Cardiac muscle cell (in vitro differentiated cells and primary cell): ENCODE results near the gene KRTAP10-5. TPM values are rescaled to one million over a fixed set of nuclear protein-coding genes. Genes with fewer than 3 reads are reported as not detected.

ENCODE experiments used
- DNase-seq, 2 donors: peaks; one replicate each; pipeline versions ENCODE4 v3.0.0 to v3.0.0-alpha.2; 2010 to 2017; ENCODE audit warnings: low read depth in 1 of 2, low spot score in 1 of 2
- H3K27ac ChIP-seq: fragments of 200-600 bp; sonication (generic); 2 replicates; pipeline ENCODE4 v1.5.1; 2016
- H3K27me3 ChIP-seq: fragments of 200-600 bp; sonication (generic); 2 replicates; pipeline ENCODE4 v1.6.0; 2016; ENCODE audit warnings: control low read depth
- H3K36me3 ChIP-seq: fragments of 200-600 bp; sonication (generic); 2 replicates; pipeline ENCODE4 v1.5.1; 2016; ENCODE audit warnings: control low read depth
- H3K4me1 ChIP-seq: fragments of 200-600 bp; sonication (generic); 2 replicates; pipeline ENCODE4 v1.8.1; 2017; ENCODE audit warnings: low read depth, mild to moderate bottlenecking, mixed run types
- H3K4me3 ChIP-seq: fragments of 200-600 bp; sonication (generic); 2 replicates; pipeline ENCODE4 v1.5.1; 2016; ENCODE audit warnings: mild to moderate bottlenecking
- H3K9me3 ChIP-seq: fragments of 200-600 bp; sonication (generic); 2 replicates; pipeline ENCODE4 v1.5.1; 2017; ENCODE audit warnings: low read depth, mild to moderate bottlenecking, control low read depth
- CTCF ChIP-seq: IDR thresholded peaks from 2 replicates; pipeline ENCODE4 v1.5.1; 2012; ENCODE audit warnings: low read depth, mild to moderate bottlenecking, low read length
- polyA plus RNA-seq: library from polyadenylated mRNA; unstranded; fragments of >200 nt; fragmentation: Nextera tagmentation; extraction: Ambion mirVana; gene quantifications from 2 replicates; pipeline ENCODE4 v1.2.1, GENCODE V29; 2016
- total RNA-seq: library from RNA; depleted of rRNA; stranded (reverse); fragments of >200 nt; gene quantifications from 2 replicates; pipeline ENCODE4 v1.2.3, GENCODE V29; 2016

KRTAP10-5 gene
- total and polyA plus RNA-seq, 2 experiments from 2014 or later: not detected

- no peaks in the 10 kb centered on the region for H3K9me3 ChIP-seq
- no peak for DNase-seq
- no peak overlapping the region for H3K27ac ChIP-seq
- no peak for TF ChIP-seq CTCF
- no peaks in the 10 kb centered on the region for H3K36me3 ChIP-seq
- H3K4me1 ChIP-seq: no peaks in the 10 kb centered on the region
- no peak overlapping the region for H3K4me3 ChIP-seq
- H3K27me3 ChIP-seq: no peaks in the 10 kb centered on the region
Measured at GRCh38 chr21:44571844-44572782, 8.3 kb downstream of the KRTAP10-5 start.

DNA sequence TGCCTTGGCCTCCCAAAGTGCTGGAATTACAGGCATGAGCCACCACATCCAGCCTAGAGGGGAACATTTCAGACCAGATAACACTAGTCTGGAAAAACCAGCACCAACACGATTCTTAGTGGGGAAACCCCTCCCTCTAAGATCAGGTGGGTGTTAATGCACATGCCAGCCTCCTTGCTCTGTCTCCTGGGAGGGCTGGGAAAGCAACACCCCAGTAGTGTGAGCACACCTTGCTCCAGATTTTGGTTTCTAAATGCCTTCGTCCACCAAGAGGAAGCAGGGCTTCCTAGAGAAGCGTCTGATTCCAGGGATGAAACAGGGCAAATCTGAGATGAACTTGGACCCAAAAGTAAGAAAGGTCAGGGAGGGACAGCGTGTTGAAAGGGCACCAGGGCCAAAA, 9.1 kb downstream of the KRTAP10-5 start:
- H3K9me3 ChIP-seq: no peaks in the 10 kb centered on the region
- H3K4me3 ChIP-seq: no peak overlapping the region
- DNase-seq: no peak
- TF ChIP-seq CTCF: no peak
- H3K4me1 ChIP-seq: no peaks in the 10 kb centered on the region
- no peaks in the 10 kb centered on the region for H3K36me3 ChIP-seq
- no peaks in the 10 kb centered on the region for H3K27me3 ChIP-seq
- H3K27ac ChIP-seq: no peak overlapping the region

- Histone ChIP-seq H3K27me3 (no peaks in the 10 kb centered on the region), H3K4me1 (no peaks in the 10 kb centered on the region), H3K4me3 (no peak overlapping the region), H3K27ac (no peak overlapping the region), H3K36me3 (no peaks in the 10 kb centered on the region), H3K9me3 (no peaks in the 10 kb centered on the region)
- TF ChIP-seq CTCF: no peak
- no peak for DNase-seq
Measured at GRCh38 chr21:44569861-44570517, 10.4 kb downstream of the KRTAP10-5 start.

DNA sequence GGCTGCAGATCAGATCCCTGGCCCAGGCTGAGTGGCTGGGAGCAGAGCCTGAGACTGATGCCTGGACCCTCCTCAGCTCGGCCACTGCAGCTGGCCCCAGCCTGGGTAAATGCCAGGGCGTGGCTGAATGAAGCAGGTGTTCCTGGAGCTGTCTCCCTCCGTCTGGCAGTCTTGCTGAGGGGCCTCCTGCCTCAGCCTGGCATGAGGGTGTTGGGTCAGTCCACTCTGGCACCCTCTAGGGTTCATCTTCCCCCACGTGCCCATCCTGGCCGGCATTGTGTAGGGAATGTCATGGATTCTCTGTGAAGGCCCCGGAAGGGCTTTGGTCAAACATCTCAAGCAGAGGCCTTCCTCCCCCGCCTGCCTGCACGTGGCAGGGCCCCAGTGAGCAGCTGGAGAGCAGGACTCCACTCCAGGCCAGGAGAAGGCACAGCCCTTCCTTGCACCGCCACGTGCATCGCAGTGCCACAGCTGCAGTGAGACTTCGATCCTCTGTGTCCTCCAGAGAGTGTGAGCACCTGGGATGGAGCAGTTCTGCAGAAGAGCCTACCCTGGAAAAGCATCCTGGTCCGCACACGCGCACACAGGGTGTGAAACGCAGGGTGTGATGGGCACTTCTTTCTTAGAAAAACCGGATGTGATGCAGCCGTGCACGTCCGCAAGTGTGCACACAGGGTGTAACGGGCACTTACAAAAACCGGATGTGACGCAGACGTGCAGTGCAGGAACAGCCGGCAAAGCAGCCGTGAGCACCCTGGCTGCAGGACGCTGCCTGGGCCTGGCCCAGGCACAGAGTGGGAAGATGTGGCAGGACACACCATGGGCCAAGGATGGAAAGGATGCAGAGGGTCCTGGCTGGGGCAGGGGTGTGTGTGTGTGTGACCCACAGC, 11.5 kb downstream of the KRTAP10-5 start:
- Histone ChIP-seq H3K4me3 (no peak overlapping the region), H3K9me3 (no peaks in the 10 kb centered on the region), H3K27ac (no peak overlapping the region), H3K27me3 (no peaks in the 10 kb centered on the region), H3K36me3 (no peaks in the 10 kb centered on the region), H3K4me1 (no peaks in the 10 kb centered on the region)
- no peak for TF ChIP-seq CTCF
- no peak for DNase-seq

DNA sequence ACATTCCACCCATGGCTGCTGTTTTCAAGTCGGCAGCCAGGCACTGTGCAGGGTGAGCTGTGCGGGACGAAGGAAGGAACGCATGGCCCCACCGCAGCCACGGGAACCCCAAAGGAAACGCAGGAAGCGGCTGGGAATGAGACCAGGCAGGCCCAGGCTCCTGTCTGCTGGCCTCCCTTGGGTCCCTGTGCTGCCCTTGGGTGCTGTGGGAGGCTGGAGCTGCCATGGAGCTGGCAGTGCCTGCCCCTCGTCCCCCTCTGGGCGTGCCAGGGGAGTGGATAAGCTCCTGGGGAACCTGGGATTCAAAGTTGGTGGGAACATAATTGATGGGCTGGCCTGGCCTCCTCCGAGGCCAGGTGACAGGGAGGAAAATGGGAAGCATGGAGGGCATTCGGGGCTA, 12.1 kb downstream of the KRTAP10-5 start:
- Histone ChIP-seq H3K9me3 (no peaks in the 10 kb centered on the region), H3K4me3 (no peak overlapping the region), H3K4me1 (no peaks in the 10 kb centered on the region), H3K27me3 (no peaks in the 10 kb centered on the region), H3K27ac (no peak overlapping the region), H3K36me3 (no peaks in the 10 kb centered on the region)
- TF ChIP-seq CTCF: no peak
- no peak for DNase-seq
